Osteocyte (in vitro differentiated cells): ENCODE measurements around the gene RAD51B. TPM values are rescaled to one million over a fixed set of nuclear protein-coding genes. Genes with fewer than 3 reads are reported as not detected.

Experiments
- DNase-seq: peaks from one replicate; pipeline ENCODE4 v3.0.0; 2021; ENCODE audit warnings: mixed read lengths; ENCODE audit not compliant: unreplicated experiment; ENCODE audit errors: extremely low spot score
- H3K27ac Mint-ChIP-seq: one replicate; pipeline ENCODE4 v1.8.0; 2021; ENCODE audit warnings: mild to moderate bottlenecking, mixed read lengths; ENCODE audit not compliant: unreplicated experiment
- H3K27me3 Mint-ChIP-seq: one replicate; pipeline ENCODE4 v1.8.0; 2021; ENCODE audit warnings: mixed read lengths; ENCODE audit not compliant: unreplicated experiment
- H3K36me3 Mint-ChIP-seq: one replicate; pipeline ENCODE4 v1.8.0; 2021; ENCODE audit warnings: mixed read lengths; ENCODE audit not compliant: unreplicated experiment
- H3K4me1 Mint-ChIP-seq: one replicate; pipeline ENCODE4 v1.8.0; 2021; ENCODE audit warnings: mixed read lengths; ENCODE audit not compliant: unreplicated experiment
- H3K4me3 Mint-ChIP-seq: one replicate; pipeline ENCODE4 v1.8.0; 2021; ENCODE audit warnings: mild to moderate bottlenecking, moderate library complexity, mixed read lengths; ENCODE audit not compliant: unreplicated experiment
- H3K9me3 Mint-ChIP-seq: one replicate; pipeline ENCODE4 v1.8.0; 2021; ENCODE audit warnings: mixed read lengths; ENCODE audit not compliant: unreplicated experiment
- total RNA-seq: library from RNA; stranded (reverse); gene quantifications from 2 replicates; pipeline ENCODE4 v1.2.1, GENCODE V29; 2021
- TF ChIP-seq, protein P1 (sequence below): fragments of 200-600 bp; sonication (generic); IDR thresholded peaks from 2 replicates; pipeline ENCODE4 v1.5.0; 2021; ENCODE audit warnings: antibody characterized with exemption, mild to moderate bottlenecking, moderate library complexity

Gene RAD51B
- total RNA-seq, 1 donor from 2014 or later: 12.7 TPM

GRCh38 chr14:68328509-68328908, 508.9 kb downstream of the RAD51B start:
- Mint-ChIP-seq H3K9me3 (no peaks in the 10 kb centered on the region), H3K27me3 (no peaks in the 10 kb centered on the region), H3K36me3 (peaks cover 2% of the 10 kb centered on the region), H3K27ac (no peak overlapping the region), H3K4me1 (peaks cover 5% of the 10 kb centered on the region), H3K4me3 (no peak overlapping the region)
- DNase-seq: no peak
- TF ChIP-seq, protein P1, sequence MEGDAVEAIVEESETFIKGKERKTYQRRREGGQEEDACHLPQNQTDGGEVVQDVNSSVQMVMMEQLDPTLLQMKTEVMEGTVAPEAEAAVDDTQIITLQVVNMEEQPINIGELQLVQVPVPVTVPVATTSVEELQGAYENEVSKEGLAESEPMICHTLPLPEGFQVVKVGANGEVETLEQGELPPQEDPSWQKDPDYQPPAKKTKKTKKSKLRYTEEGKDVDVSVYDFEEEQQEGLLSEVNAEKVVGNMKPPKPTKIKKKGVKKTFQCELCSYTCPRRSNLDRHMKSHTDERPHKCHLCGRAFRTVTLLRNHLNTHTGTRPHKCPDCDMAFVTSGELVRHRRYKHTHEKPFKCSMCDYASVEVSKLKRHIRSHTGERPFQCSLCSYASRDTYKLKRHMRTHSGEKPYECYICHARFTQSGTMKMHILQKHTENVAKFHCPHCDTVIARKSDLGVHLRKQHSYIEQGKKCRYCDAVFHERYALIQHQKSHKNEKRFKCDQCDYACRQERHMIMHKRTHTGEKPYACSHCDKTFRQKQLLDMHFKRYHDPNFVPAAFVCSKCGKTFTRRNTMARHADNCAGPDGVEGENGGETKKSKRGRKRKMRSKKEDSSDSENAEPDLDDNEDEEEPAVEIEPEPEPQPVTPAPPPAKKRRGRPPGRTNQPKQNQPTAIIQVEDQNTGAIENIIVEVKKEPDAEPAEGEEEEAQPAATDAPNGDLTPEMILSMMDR: no peak

DNA sequence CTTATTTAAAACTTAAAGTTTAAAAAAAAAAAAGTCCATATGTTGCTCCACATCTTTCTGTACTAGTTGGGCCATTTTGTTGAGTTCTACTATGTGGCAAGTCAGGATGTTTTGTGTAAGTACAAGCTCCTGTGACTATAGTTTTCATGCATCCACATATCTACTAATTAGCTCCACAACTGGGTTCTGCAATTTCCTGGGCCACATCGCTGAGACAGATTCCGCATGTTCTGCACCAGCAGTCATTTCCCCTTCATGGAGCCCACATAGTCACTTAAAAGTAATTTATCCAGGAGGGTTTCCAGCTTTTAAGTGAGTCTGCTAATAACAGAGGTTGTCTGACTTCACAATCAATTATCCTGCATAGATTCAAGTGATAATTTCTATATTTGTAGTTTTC, 511.8 kb downstream of the RAD51B start:
- Mint-ChIP-seq H3K36me3 (peaks cover 2% of the 10 kb centered on the region), H3K27me3 (no peaks in the 10 kb centered on the region), H3K9me3 (no peaks in the 10 kb centered on the region), H3K4me1 (peaks cover 5% of the 10 kb centered on the region), H3K4me3 (no peak overlapping the region), H3K27ac (no peak overlapping the region)
- DNase-seq: no peak
- TF ChIP-seq, protein P1: no peak

DNA sequence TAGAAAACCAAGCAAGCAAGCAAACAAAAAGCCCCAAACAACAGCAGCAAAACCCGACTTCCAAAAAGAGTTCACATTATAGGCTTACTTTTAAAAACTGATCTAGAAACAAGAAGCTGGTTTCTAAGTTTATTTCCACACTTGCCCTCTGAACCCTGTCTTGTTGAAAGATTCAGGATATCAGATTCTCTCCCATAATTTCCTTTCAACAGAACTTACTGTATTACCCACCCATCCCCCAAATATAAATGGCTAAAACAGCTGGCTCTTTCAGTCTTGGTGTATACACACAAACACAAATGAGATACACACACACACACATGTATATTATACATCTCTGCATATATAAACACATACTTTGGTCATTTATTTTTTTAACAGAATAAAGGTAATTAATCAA, 512.4 kb downstream of the RAD51B start:
- no peaks in the 10 kb centered on the region for H3K27me3 Mint-ChIP-seq
- peaks cover 2% of the 10 kb centered on the region for H3K36me3 Mint-ChIP-seq
- DNase-seq: no peak
- no peaks in the 10 kb centered on the region for H3K9me3 Mint-ChIP-seq
- no peak overlapping the region for H3K4me3 Mint-ChIP-seq
- TF ChIP-seq, protein P1: no peak
- H3K4me1 Mint-ChIP-seq: peaks cover 5% of the 10 kb centered on the region
- no peak overlapping the region for H3K27ac Mint-ChIP-seq

DNA sequence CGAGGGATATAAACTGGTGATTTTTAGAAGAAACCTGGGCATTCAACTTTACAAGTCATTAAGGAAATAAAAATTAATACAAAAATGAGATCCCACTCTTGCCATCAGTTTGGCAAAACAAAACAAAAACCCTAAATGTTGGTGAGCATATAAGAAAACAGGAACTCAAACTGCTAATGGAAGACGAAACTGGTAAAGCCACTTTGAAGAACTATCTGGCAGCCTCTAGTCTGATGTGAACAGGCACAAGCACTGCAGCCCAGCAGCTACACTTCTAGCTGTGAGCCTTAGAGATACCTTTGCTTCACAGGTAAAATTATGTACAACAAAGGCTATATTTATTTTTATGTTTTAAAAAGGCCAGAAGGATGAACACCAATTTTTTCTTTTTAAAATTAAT, 513.7 kb downstream of the RAD51B start:
- H3K27ac Mint-ChIP-seq: no peak overlapping the region
- no peaks in the 10 kb centered on the region for H3K36me3 Mint-ChIP-seq
- no peaks in the 10 kb centered on the region for H3K27me3 Mint-ChIP-seq
- no peak for DNase-seq
- TF ChIP-seq, protein P1: no peak
- no peaks in the 10 kb centered on the region for H3K9me3 Mint-ChIP-seq
- H3K4me3 Mint-ChIP-seq: no peak overlapping the region
- H3K4me1 Mint-ChIP-seq: peaks cover 5% of the 10 kb centered on the region

GRCh38 chr14:68335312-68335711, 515.7 kb downstream of the RAD51B start:
- DNase-seq: no peak
- TF ChIP-seq, protein P1: no peak
- Mint-ChIP-seq H3K27ac (no peak overlapping the region), H3K9me3 (no peaks in the 10 kb centered on the region), H3K27me3 (no peaks in the 10 kb centered on the region), H3K4me3 (no peak overlapping the region), H3K4me1 (peaks cover 5% of the 10 kb centered on the region), H3K36me3 (no peaks in the 10 kb centered on the region)
